HEK293T (cell line): ENCODE results near the gene DBI.
"Not testable (repeated sequence)": the region's sequence is repeated elsewhere in the genome, so short reads cannot be mapped to it uniquely, and the experiment has no call there.

Source experiments
- CTCF ChIA-PET: fragments of 350-600 bp; formaldehyde crosslinking; extraction: SDS; loops from one replicate; lab custom pipeline; 2021; ENCODE audit warnings: antibody characterized with exemption, inconsistent platforms; lab: Yijun Ruan, JAX
- POLR2A ChIA-PET: fragments of 350-600 bp; formaldehyde crosslinking; extraction: SDS; loops from one replicate; lab custom pipeline; 2020; ENCODE audit warnings: antibody characterized with exemption, inconsistent platforms; lab: Yijun Ruan, JAX
- DNase-seq: peaks from one replicate; pipeline ENCODE4 v3.0.0; 2012; ENCODE audit warnings: mixed read lengths; ENCODE audit errors: extremely low spot score
- ARNT ChIP-seq: fragments of 450-650 bp; IDR thresholded peaks from 2 replicates; pipeline ENCODE4 v1.6.1; 2017; ENCODE audit warnings: mild to moderate bottlenecking
- BHLHE40 ChIP-seq: fragments of 450-650 bp; IDR thresholded peaks from 2 replicates; pipeline ENCODE4 v1.6.1; 2016; ENCODE audit warnings: mild to moderate bottlenecking, moderate library complexity, borderline replicate concordance
- CTBP1 ChIP-seq: fragments of 450-650 bp; IDR thresholded peaks from 2 replicates; pipeline ENCODE4 v1.6.1; 2016; ENCODE audit warnings: borderline replicate concordance
- ELF4 ChIP-seq: fragments of 450-650 bp; IDR thresholded peaks from 2 replicates; pipeline ENCODE4 v1.6.1; 2017; ENCODE audit warnings: antibody characterized with exemption
- FOXA1 ChIP-seq: fragments of 450-650 bp; IDR thresholded peaks from 2 replicates; pipeline ENCODE4 v1.6.1; 2016; ENCODE audit warnings: mild to moderate bottlenecking
- FOXK2 ChIP-seq: fragments of 450-650 bp; IDR thresholded peaks from 2 replicates; pipeline ENCODE4 v1.6.1; 2016; ENCODE audit warnings: mild to moderate bottlenecking
- FOXM1 ChIP-seq: fragments of 450-650 bp; IDR thresholded peaks from 2 replicates; pipeline ENCODE4 v1.6.1; 2017; ENCODE audit warnings: mild to moderate bottlenecking, borderline replicate concordance
- HDGF ChIP-seq: fragments of 450-650 bp; IDR thresholded peaks from 2 replicates; pipeline ENCODE4 v1.6.1; 2017; ENCODE audit warnings: antibody characterized with exemption, borderline replicate concordance
- L3MBTL2 ChIP-seq: fragments of 450-650 bp; conservative IDR thresholded peaks from 2 replicates; pipeline ENCODE4 v1.6.1; 2016; ENCODE audit warnings: mild to moderate bottlenecking
- LEF1 ChIP-seq: fragments of 450-650 bp; IDR thresholded peaks from 2 replicates; pipeline ENCODE4 v1.6.1; 2017; ENCODE audit warnings: mild to moderate bottlenecking, borderline replicate concordance
- NFRKB ChIP-seq: fragments of 450-650 bp; IDR thresholded peaks from 2 replicates; pipeline ENCODE4 v1.6.1; 2016; ENCODE audit warnings: mild to moderate bottlenecking, moderate library complexity
- SP1 ChIP-seq: fragments of 450-650 bp; IDR thresholded peaks from 2 replicates; pipeline ENCODE4 v1.6.1; 2017
- SUZ12 ChIP-seq: fragments of 450-650 bp; IDR thresholded peaks from 2 replicates; pipeline ENCODE4 v1.6.1; 2016; ENCODE audit warnings: mild to moderate bottlenecking
- TARDBP ChIP-seq: fragments of 450-650 bp; IDR thresholded peaks from 2 replicates; pipeline ENCODE4 v1.6.1; 2016
- ZNF384 ChIP-seq: fragments of 450-650 bp; IDR thresholded peaks from 2 replicates; pipeline ENCODE4 v1.6.1; 2016
- TF ChIP-seq, protein P1 (sequence below): fragments of 450-650 bp; IDR thresholded peaks from 2 replicates; pipeline ENCODE4 v1.6.1; 2016

DBI gene

DNA sequence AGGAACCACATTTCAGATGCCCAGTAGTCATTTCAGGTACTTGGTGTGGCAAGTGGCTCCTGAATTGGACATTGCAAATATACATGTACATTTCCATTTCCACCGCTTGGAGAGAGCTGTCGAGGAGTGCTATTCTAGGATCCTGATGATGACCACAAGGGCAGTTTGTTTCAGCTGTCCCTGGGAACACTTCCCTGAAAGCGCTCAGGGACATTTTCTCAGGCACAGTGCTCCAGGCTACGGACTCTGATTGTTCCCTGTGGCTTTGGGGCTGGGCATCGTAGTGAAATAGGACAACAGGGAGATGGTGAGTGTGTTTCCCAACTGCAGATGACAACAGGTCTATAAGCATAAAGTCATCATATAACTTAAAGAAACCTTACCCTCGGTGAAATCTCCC lies 3.1 kb downstream of the DBI start:
- TF ChIP-seq FOXM1: no peak
- TF ChIP-seq HDGF: no peak
- no peak for TF ChIP-seq LEF1
- no peak for TF ChIP-seq ELF4
- TF ChIP-seq FOXK2: no peak
- TF ChIP-seq L3MBTL2: no peak
- TF ChIP-seq SUZ12: no peak
- TF ChIP-seq ZNF384: no peak
- TF ChIP-seq SP1: no peak
- no peak for TF ChIP-seq FOXA1
- TF ChIP-seq ARNT: no peak
- TF ChIP-seq CTBP1: no peak
- no peak for TF ChIP-seq NFRKB
- TF ChIP-seq, protein P1, sequence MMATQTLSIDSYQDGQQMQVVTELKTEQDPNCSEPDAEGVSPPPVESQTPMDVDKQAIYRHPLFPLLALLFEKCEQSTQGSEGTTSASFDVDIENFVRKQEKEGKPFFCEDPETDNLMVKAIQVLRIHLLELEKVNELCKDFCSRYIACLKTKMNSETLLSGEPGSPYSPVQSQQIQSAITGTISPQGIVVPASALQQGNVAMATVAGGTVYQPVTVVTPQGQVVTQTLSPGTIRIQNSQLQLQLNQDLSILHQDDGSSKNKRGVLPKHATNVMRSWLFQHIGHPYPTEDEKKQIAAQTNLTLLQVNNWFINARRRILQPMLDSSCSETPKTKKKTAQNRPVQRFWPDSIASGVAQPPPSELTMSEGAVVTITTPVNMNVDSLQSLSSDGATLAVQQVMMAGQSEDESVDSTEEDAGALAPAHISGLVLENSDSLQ: no peak
- TF ChIP-seq BHLHE40: no peak
- no peak for TF ChIP-seq TARDBP
- no peak for DNase-seq
- ChIA-PET POLR2A (no interaction called here), CTCF (no interaction called here)

- no peak for DNase-seq
- TF ChIP-seq TARDBP (no peak), HDGF (no peak), ARNT (no peak), LEF1 (no peak), NFRKB (no peak), ELF4 (no peak), L3MBTL2 (no peak), SP1 (no peak), FOXK2 (no peak), FOXM1 (no peak), FOXA1 (no peak)
- ChIA-PET POLR2A (no interaction called here), CTCF (no interaction called here)
Measured at GRCh38 chr2:119371111-119371510, 4.3 kb downstream of the DBI start.

DNA sequence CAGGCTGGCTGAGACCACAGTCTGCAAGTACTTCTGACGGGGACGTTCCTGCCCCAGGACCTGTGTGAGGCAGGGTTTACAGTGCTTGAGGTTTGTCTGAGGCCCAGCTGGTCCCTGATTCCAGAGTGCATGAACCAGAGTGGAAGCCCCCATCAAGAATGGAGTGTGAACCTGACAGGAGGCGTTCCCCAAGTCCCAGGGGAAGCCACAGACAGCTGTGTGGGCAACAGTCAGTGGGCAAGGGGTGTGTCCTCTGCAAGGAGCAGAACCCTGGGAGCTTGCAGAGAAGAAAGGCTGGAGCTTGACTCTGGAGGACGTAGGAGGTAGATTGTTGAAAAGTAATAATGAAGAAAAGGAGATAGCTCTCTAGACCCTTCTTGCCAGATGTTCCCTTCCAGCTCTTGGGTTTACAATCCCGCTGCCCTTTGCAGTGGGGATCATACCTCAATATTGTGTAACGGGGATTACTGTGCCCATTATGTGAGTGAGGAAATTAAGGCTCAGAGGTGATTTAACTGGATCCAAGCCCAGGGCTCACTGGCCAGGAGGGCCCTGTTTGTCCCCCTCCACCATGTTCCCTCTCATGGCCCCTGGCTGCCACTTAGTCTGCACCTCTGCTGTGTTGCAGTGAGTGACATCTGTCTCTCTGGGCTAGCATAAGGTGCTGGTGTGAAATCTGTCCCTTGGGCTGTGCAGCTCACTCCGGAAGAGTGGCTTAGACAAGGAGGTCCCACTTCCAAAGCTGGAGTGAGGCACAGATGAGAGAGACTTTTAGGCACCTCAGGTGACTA lies 6.2 kb downstream of the DBI start:
- TF ChIP-seq SP1 (no peak), SUZ12 (no peak), L3MBTL2 (no peak), HDGF (no peak), ZNF384 (no peak), NFRKB (no peak), TARDBP (no peak), ELF4 (no peak), ARNT (no peak), LEF1 (no peak), FOXK2 (no peak), CTBP1 (no peak), FOXM1 (no peak), FOXA1 (no peak), BHLHE40 (no peak)
- TF ChIP-seq, protein P1: no peak
- CTCF ChIA-PET: no interaction called here
- POLR2A ChIA-PET: no interaction called here
- no peak for DNase-seq

- POLR2A ChIA-PET, DNase-seq, CTCF ChIA-PET: not testable (repeated sequence)
Measured at GRCh38 chr2:119373907-119374745, 7.3 kb downstream of the DBI start.

DNA sequence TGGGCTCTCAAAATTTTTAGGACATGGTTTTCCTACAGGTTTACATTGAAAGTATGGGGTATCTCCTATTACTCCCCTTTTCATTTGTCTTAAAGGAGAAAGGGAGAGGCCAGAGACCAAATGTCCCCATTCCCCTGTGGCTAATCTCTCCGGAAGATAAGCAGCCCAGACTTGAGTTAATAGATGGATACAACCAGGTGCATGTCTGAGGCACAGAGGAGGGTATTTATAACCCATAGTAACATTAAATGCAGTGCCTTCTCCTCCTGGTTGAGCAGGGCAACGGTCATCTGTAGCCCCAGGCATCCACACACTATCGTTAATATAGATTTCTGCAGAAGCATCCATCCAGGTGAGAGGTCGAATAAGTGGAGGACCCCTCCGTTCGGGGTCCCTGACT lies 9.6 kb downstream of the DBI start:
- POLR2A ChIA-PET: interaction anchor here (1.2 kb wide), 1 partner anchor 10 kb away, joined by 4 read pairs; the partner anchor contains the start of genes C2orf76 and DBI

DNA sequence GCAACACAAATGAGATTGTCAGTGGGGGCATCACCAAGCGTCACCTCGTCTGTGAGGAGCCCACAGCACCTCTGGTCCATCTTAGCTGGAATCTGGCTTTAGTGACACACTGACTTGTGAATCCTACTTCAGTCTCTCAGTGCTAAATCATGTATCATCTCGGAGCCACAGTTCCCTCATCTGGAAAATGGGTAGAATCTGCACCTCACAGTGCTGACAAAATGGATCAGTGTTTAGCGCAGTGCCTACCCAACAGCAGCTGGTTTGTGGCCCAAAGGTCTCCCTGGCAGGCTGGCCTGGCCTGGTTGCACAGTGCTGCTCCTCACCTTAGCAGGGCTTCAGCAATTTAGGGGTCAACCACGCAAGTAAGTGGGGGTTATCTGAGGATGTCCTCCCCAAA lies 10.0 kb downstream of the DBI start:
- DNase-seq: no peak
- POLR2A ChIA-PET: interaction anchor here (1.2 kb wide), 1 partner anchor 10 kb away, joined by 4 read pairs; the partner anchor contains the start of genes C2orf76 and DBI
- CTCF ChIA-PET: no interaction called here
- no peak for TF ChIP-seq SP1
- no peak for TF ChIP-seq SUZ12
- no peak for TF ChIP-seq ARNT
- no peak for TF ChIP-seq FOXK2
- TF ChIP-seq, protein P1: no peak
- TF ChIP-seq HDGF: no peak
- TF ChIP-seq ZNF384: no peak
- TF ChIP-seq FOXA1: no peak
- no peak for TF ChIP-seq LEF1
- TF ChIP-seq ELF4: no peak

More for the DNA sequence above, 9.6 kb downstream of the DBI start:
- DNase-seq, CTCF ChIA-PET: not testable (repeated sequence)
